Measurements from ENCODE around the gene ZNF438.

- TF ChIP-seq CTCF (IDR thresholded peaks at IDR 0.05; ENCODE audit: borderline replicate concordance, extremely low read depth, low read length, poor library complexity, severe bottlenecking) (no peak), EZH2 (IDR thresholded peaks at IDR 0.05; ENCODE audit: borderline replicate concordance, low read depth, low read length, severe bottlenecking) (no peak)
Measured at GRCh38 chr10:30887839-30888238, 143.8 kb downstream of the ZNF438 start.
